ENCODE results near the gene PPCDC.

DNA sequence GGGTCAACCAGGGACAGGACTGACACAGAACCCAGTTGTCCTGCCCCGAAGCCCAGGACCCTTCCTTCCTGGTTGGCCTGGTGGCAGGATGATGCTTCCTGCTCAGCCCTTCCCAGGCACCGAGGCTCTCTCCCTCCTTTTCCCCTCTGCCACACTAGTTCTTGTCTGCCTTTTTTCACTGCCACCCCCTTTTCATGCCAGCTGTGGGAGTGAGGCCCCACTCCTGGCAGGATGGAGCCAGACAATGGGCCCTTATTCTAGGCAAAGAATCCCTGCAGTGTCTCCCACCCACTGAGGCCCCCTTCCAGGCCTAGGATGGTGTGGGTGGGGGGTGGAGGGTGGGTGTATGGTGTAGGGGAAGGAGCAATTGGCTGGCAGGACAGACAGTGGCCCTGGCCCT lies 29.2 kb upstream of the PPCDC start:
- no peak for TF ChIP-seq GATA2 (IDR thresholded peaks at IDR 0.05; ENCODE audit: low read depth, low read length)
- no peak for TF ChIP-seq GATA3 (IDR thresholded peaks at IDR 0.05; ENCODE audit: low read depth, low read length)

All from SH-SY5Y (cell line).